Keratinocyte (primary cell): ENCODE measurements around the gene MAOA. TPM values are rescaled to one million over a fixed set of nuclear protein-coding genes. Genes with fewer than 3 reads are reported as not detected.

Experiments
- DNase-seq: peaks from one replicate; pipeline ENCODE4 v3.0.0-alpha.2; 2011; ENCODE audit warnings: low read depth, missing footprints, low spot score
- FAIRE-seq: peaks from 2 replicates; lab custom pipeline; 2011; peaks lifted over from hg19 to GRCh38; lab: Jason Lieb, UNC
- H2AFZ ChIP-seq: 2 replicates; pipeline ENCODE4 v1.6.0; 2012; ENCODE audit warnings: low read length, control low read depth, inconsistent platforms; ENCODE audit not compliant: control insufficient read depth
- H3K27ac ChIP-seq: 2 replicates; pipeline ENCODE4 v1.5.1; 2011; ENCODE audit warnings: low read length; ENCODE audit not compliant: control insufficient read depth, insufficient read depth
- H3K27me3 ChIP-seq: 3 replicates; pipeline ENCODE4 v1.6.0; 2011; ENCODE audit warnings: low read length; ENCODE audit not compliant: control insufficient read depth, insufficient read depth; ENCODE audit errors: extremely low read depth
- H3K36me3 ChIP-seq, 2 experiments: 2 replicates in 1 of 2; 3 replicates in 1 of 2; pipeline ENCODE4 v1.5.1; 2011; ENCODE audit warnings: low read length in 2 of 2, mild to moderate bottlenecking in 1 of 2; ENCODE audit not compliant: control insufficient read depth in 2 of 2, insufficient read depth in 2 of 2; ENCODE audit errors: extremely low read depth in 1 of 2
- H3K4me1 ChIP-seq: 3 replicates; pipeline ENCODE4 v1.5.1; 2011; ENCODE audit warnings: low read length; ENCODE audit not compliant: control insufficient read depth, insufficient read depth; ENCODE audit errors: extremely low read depth
- H3K4me2 ChIP-seq: 3 replicates; pipeline ENCODE4 v1.6.0; 2011; ENCODE audit warnings: low read depth, low read length; ENCODE audit not compliant: control insufficient read depth, insufficient read depth; ENCODE audit errors: extremely low read depth
- H3K4me3 ChIP-seq, 3 experiments: fragments of 200-600 bp in 1 of 3; sonication (generic) in 1 of 3; 2 replicates in 2 of 3; 3 replicates in 1 of 3; pipeline ENCODE4 v1.5.1; 2011 to 2016; ENCODE audit warnings: low read length in 3 of 3, mild to moderate bottlenecking in 3 of 3, control low read depth in 2 of 3, inconsistent platforms in 1 of 3, low read depth in 1 of 3, mixed read lengths in 1 of 3, mixed run types in 1 of 3, moderate library complexity in 1 of 3; ENCODE audit not compliant: control insufficient read depth in 2 of 3, insufficient read depth in 2 of 3; ENCODE audit errors: extremely low read depth in 1 of 3
- H3K79me2 ChIP-seq: 2 replicates; pipeline ENCODE4 v1.6.0; 2012; ENCODE audit warnings: low read length; ENCODE audit not compliant: control insufficient read depth, insufficient read depth
- H3K9ac ChIP-seq: 3 replicates; pipeline ENCODE4 v1.6.0; 2011; ENCODE audit warnings: low read length; ENCODE audit not compliant: control insufficient read depth, insufficient read depth; ENCODE audit errors: extremely low read depth
- H3K9me1 ChIP-seq: 3 replicates; pipeline ENCODE4 v1.6.0; 2011; ENCODE audit warnings: low read length; ENCODE audit not compliant: control insufficient read depth, insufficient read depth; ENCODE audit errors: extremely low read depth
- H3K9me3 ChIP-seq: 2 replicates; pipeline ENCODE4 v1.5.1; 2012; ENCODE audit warnings: low read depth, low read length; ENCODE audit not compliant: control insufficient read depth
- H4K20me1 ChIP-seq: 3 replicates; pipeline ENCODE4 v1.6.0; 2011; ENCODE audit warnings: low read length; ENCODE audit not compliant: control insufficient read depth, insufficient read depth; ENCODE audit errors: extremely low read depth
- EZH2 ChIP-seq: IDR thresholded peaks from one replicate; pipeline ENCODE4 v1.6.1; 2012; ENCODE audit warnings: inconsistent platforms, mild to moderate bottlenecking, low read length, moderate library complexity
- dilution Hi-C: fragments of 300-500 bp; cut with MboI; formaldehyde crosslinking; loops from one replicate; pipeline ENCODE4 v1.7.0; 2020; ENCODE audit warnings: low sequenced_read_pairs; ENCODE audit not compliant: extremely low pct_ligation_motif_present
- polyA plus RNA-seq, 5 experiments: library from polyadenylated mRNA; depleted of rRNA in 3 of 5; stranded (reverse) in 3 of 5; stranded (forward) in 1 of 5; unstranded in 1 of 5; fragments of >200 nt; gene quantifications; 1 replicate in 1 of 5; 2 replicates in 3 of 5; 3 replicates in 1 of 5; pipeline versions ENCODE4 v1.2.1 to v1.2.3, GENCODE V29; 2011 to 2012; ENCODE audit warnings: missing spikeins in 2 of 5, low read depth in 1 of 5, low replicate concordance in 1 of 5
- TF ChIP-seq, protein P1 (sequence below), 3 experiments: IDR thresholded peaks in 1 of 3; conservative IDR thresholded peaks in 1 of 3; optimal IDR thresholded peaks in 1 of 3; 2 replicates in 2 of 3; 3 replicates in 1 of 3; pipeline versions ENCODE3 to v1.5.1; 2011; ENCODE audit warnings: low read length in 3 of 3, mild to moderate bottlenecking in 3 of 3, moderate library complexity in 2 of 3, control low read depth in 1 of 3, inconsistent platforms in 1 of 3; ENCODE audit not compliant: insufficient read depth in 2 of 3; ENCODE audit errors: extremely low read depth in 1 of 3

Gene MAOA
- polyA plus RNA-seq, 1 donor (not counting 4 experiments of a cell fraction or from before 2014, with no cell fraction given), result 69.7 TPM

DNA sequence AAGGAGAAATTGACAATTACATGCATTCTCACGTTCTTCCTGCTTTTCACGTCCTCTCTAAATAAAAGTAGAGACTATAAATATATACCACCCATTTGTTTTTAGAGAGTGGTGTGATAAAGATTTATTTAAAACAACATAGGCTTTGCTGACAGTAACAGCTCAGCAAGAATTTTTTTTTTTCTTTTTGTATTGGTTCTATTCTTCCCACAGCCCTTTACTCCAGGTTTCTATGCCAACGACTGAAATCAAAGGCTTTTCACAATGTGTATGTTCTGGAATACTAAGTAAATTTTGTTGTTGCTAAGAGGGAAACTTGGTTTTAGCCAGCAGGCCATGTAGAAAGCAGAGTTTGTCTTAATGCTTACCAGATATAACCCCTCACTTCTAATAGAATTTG lies 43.4 kb downstream of the MAOA start:
- H3K4me2 ChIP-seq, result no peak overlapping the region
- dilution Hi-C loops, result no loop called here
- H3K36me3 ChIP-seq, result no peaks in the 10 kb centered on the region
- FAIRE-seq, result no peak
- H4K20me1 ChIP-seq, result peaks cover 2% of the 10 kb centered on the region
- no peaks in the 10 kb centered on the region for H3K79me2 ChIP-seq
- H2AFZ ChIP-seq, result no peak overlapping the region
- DNase-seq, result no peak
- no peaks in the 10 kb centered on the region for H3K9me1 ChIP-seq
- H3K27me3 ChIP-seq, result no peaks in the 10 kb centered on the region
- no peak overlapping the region for H3K9ac ChIP-seq
- TF ChIP-seq, protein P1, sequence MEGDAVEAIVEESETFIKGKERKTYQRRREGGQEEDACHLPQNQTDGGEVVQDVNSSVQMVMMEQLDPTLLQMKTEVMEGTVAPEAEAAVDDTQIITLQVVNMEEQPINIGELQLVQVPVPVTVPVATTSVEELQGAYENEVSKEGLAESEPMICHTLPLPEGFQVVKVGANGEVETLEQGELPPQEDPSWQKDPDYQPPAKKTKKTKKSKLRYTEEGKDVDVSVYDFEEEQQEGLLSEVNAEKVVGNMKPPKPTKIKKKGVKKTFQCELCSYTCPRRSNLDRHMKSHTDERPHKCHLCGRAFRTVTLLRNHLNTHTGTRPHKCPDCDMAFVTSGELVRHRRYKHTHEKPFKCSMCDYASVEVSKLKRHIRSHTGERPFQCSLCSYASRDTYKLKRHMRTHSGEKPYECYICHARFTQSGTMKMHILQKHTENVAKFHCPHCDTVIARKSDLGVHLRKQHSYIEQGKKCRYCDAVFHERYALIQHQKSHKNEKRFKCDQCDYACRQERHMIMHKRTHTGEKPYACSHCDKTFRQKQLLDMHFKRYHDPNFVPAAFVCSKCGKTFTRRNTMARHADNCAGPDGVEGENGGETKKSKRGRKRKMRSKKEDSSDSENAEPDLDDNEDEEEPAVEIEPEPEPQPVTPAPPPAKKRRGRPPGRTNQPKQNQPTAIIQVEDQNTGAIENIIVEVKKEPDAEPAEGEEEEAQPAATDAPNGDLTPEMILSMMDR (optimal IDR thresholded peaks at IDR 0.05 in 1 of 3, IDR thresholded peaks at IDR 0.05 in 1 of 3, conservative IDR thresholded peaks at IDR 0.05 in 1 of 3; ENCODE audit: extremely low read depth in 1 of 3, insufficient read depth in 2 of 3, low read length in 3 of 3), result no peak
- no peak for TF ChIP-seq EZH2
- no peak overlapping the region for H3K4me3 ChIP-seq
- H3K4me1 ChIP-seq, result peaks cover 14% of the 10 kb centered on the region
- H3K27ac ChIP-seq, result no peak overlapping the region
- H3K9me3 ChIP-seq, result no peaks in the 10 kb centered on the region

DNA sequence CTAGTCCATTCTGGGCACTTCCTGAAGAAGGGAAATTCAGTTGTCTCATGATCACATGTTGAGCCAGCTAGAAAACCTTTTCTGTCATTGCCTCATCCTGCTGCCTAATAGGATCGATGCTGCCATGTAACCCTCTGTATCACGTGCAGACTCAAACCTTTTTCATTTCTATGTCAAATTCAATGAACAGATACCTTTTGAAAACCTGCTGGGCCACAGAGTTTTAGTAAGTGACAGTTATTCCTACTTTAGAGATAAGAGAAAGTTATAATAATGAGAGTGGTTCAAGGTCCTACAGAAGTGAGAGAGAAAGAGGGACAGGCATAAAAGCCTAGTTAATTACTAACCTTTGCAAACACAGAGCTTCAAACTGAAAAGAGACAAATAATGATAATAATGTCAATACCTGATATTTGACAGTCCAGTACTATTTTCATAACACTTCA lies 46.0 kb downstream of the MAOA start:
- no peak overlapping the region for H3K4me3 ChIP-seq
- H3K4me1 ChIP-seq, result peaks cover 20% of the 10 kb centered on the region
- no peak overlapping the region for H3K9ac ChIP-seq
- FAIRE-seq (peak; percentile 46), DNase-seq (no peak)
- no peaks in the 10 kb centered on the region for H3K27me3 ChIP-seq
- no peaks in the 10 kb centered on the region for H3K9me3 ChIP-seq
- H3K36me3 ChIP-seq, result no peaks in the 10 kb centered on the region
- H2AFZ ChIP-seq, result no peak overlapping the region
- TF ChIP-seq EZH2, result no peak
- TF ChIP-seq, protein P1 (optimal IDR thresholded peaks at IDR 0.05 in 1 of 3, IDR thresholded peaks at IDR 0.05 in 1 of 3, conservative IDR thresholded peaks at IDR 0.05 in 1 of 3; ENCODE audit: extremely low read depth in 1 of 3, insufficient read depth in 2 of 3, low read length in 3 of 3), result no peak
- no peaks in the 10 kb centered on the region for H3K9me1 ChIP-seq
- dilution Hi-C loops, result no loop called here
- H3K4me2 ChIP-seq, result no peak overlapping the region
- peaks cover 2% of the 10 kb centered on the region for H4K20me1 ChIP-seq
- no peak overlapping the region for H3K27ac ChIP-seq
- H3K79me2 ChIP-seq, result no peaks in the 10 kb centered on the region
